ENCODE data around the gene GPR162.

DNA sequence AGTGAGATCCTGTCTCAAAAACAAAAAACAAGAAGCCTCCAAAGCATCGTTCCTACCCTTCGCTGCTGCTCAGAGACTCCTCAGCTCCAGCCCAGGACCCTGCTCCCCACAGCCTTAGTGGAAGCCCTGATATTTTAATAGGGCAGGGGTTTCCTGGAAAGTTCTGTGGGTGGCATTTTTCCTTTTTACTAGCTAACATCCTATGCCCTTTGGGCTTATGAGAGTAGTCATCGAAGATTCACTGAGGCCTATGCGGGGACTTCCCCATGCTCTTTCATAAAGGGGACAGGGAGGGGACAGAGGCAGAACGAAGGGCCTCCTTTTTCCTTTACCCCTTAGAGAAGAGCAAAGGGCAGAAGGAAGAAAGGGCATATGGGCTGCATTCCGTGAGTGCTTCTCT lies 41.0 kb upstream of the GPR162 start:
- TF ChIP-seq POLR2A (IDR thresholded peaks at IDR 0.05) = no peak
- TF ChIP-seq, protein P1, sequence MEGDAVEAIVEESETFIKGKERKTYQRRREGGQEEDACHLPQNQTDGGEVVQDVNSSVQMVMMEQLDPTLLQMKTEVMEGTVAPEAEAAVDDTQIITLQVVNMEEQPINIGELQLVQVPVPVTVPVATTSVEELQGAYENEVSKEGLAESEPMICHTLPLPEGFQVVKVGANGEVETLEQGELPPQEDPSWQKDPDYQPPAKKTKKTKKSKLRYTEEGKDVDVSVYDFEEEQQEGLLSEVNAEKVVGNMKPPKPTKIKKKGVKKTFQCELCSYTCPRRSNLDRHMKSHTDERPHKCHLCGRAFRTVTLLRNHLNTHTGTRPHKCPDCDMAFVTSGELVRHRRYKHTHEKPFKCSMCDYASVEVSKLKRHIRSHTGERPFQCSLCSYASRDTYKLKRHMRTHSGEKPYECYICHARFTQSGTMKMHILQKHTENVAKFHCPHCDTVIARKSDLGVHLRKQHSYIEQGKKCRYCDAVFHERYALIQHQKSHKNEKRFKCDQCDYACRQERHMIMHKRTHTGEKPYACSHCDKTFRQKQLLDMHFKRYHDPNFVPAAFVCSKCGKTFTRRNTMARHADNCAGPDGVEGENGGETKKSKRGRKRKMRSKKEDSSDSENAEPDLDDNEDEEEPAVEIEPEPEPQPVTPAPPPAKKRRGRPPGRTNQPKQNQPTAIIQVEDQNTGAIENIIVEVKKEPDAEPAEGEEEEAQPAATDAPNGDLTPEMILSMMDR (IDR thresholded peaks at IDR 0.05 in 4 of 5, conservative IDR thresholded peaks at IDR 0.05 in 1 of 5) = no peak

All from gastrocnemius medialis (tissue), 4 donors.